Measurements from ENCODE around the gene IMPA2. TPM values are rescaled to one million over a fixed set of nuclear protein-coding genes. Genes with fewer than 3 reads are reported as not detected.

The IMPA2 gene
- total and polyA plus RNA-seq, 2 experiments from 2014 or later, result 75.6 to 130 TPM

- H3K4me1 ChIP-seq (ENCODE audit: insufficient read depth), result no peaks in the 10 kb centered on the region
- 74% methylated on average over 7 of the region's 7 CpGs for WGBS (ENCODE audit: low lambda C conversion rate, missing lambda C conversion rate)
- DNase-seq (ENCODE audit: low spot score), result no peak
- H3K36me3 ChIP-seq (replicated peaks; ENCODE audit: insufficient read depth, low read depth), result no peaks in the 10 kb centered on the region
- H3K27ac ChIP-seq, result no peak overlapping the region
- H3K4me3 ChIP-seq, result no peak overlapping the region
- no peaks in the 10 kb centered on the region for H3K27me3 ChIP-seq
- TF ChIP-seq EZH2phosphoT487 (IDR thresholded peaks at IDR 0.05; ENCODE audit: low read depth, severe bottlenecking, unreplicated experiment), result no peak
- TF ChIP-seq EZH2 (IDR thresholded peaks at IDR 0.05; ENCODE audit: borderline replicate concordance), result no peak
- no peak for TF ChIP-seq CTCF (IDR thresholded peaks at IDR 0.05; ENCODE audit: poor library complexity)
- no peaks in the 10 kb centered on the region for H3K9me3 ChIP-seq (ENCODE audit: low read depth)
- no peak overlapping the region for H2AFZ ChIP-seq
- H3K79me2 ChIP-seq, result no peaks in the 10 kb centered on the region
- H3K9me2 ChIP-seq (replicated peaks; ENCODE audit: insufficient read depth), result no peaks in the 10 kb centered on the region
- no peaks in the 10 kb centered on the region for H4K20me1 ChIP-seq (ENCODE audit: insufficient read depth, poor library complexity, severe bottlenecking)
- H3K4me2 ChIP-seq, result no peak overlapping the region
Measured at GRCh38 chr18:12033643-12034025, 52.3 kb downstream of the IMPA2 start.

- no peaks in the 10 kb centered on the region for H3K36me3 ChIP-seq (replicated peaks; ENCODE audit: insufficient read depth, low read depth)
- H2AFZ ChIP-seq, result no peak overlapping the region
- H3K79me2 ChIP-seq, result no peaks in the 10 kb centered on the region
- no peaks in the 10 kb centered on the region for H4K20me1 ChIP-seq (ENCODE audit: insufficient read depth, poor library complexity, severe bottlenecking)
- no peaks in the 10 kb centered on the region for H3K9me3 ChIP-seq (ENCODE audit: low read depth)
- H3K4me2 ChIP-seq, result no peak overlapping the region
- H3K27ac ChIP-seq, result no peak overlapping the region
- TF ChIP-seq EZH2phosphoT487 (IDR thresholded peaks at IDR 0.05; ENCODE audit: low read depth, severe bottlenecking, unreplicated experiment), result no peak
- no peak for TF ChIP-seq CTCF (IDR thresholded peaks at IDR 0.05; ENCODE audit: poor library complexity)
- no peak overlapping the region for H3K4me3 ChIP-seq
- H3K27me3 ChIP-seq, result no peaks in the 10 kb centered on the region
- 95% methylated on average over 8 of the region's 8 CpGs for WGBS (ENCODE audit: low lambda C conversion rate, missing lambda C conversion rate)
- DNase-seq (ENCODE audit: low spot score), result no peak
- H3K9me2 ChIP-seq (replicated peaks; ENCODE audit: insufficient read depth), result no peaks in the 10 kb centered on the region
- H3K4me1 ChIP-seq (ENCODE audit: insufficient read depth), result no peaks in the 10 kb centered on the region
Measured at GRCh38 chr18:12034241-12035100, 53.2 kb downstream of the IMPA2 start.

GRCh38 chr18:12035481-12035880, 54.2 kb downstream of the IMPA2 start:
- TF ChIP-seq CTCF (IDR thresholded peaks at IDR 0.05; ENCODE audit: poor library complexity) (no peak), EZH2phosphoT487 (IDR thresholded peaks at IDR 0.05; ENCODE audit: low read depth, severe bottlenecking, unreplicated experiment) (no peak), EZH2 (IDR thresholded peaks at IDR 0.05; ENCODE audit: borderline replicate concordance) (no peak)
- H4K20me1 ChIP-seq (ENCODE audit: insufficient read depth, poor library complexity, severe bottlenecking), result no peaks in the 10 kb centered on the region
- H3K4me3 ChIP-seq, result no peak overlapping the region
- H3K4me1 ChIP-seq (ENCODE audit: insufficient read depth), result no peaks in the 10 kb centered on the region
- H3K79me2 ChIP-seq, result no peaks in the 10 kb centered on the region
- WGBS (ENCODE audit: low lambda C conversion rate, missing lambda C conversion rate), result 75% methylated on average over 6 of the region's 6 CpGs
- no peak overlapping the region for H3K4me2 ChIP-seq
- H3K9me2 ChIP-seq (replicated peaks; ENCODE audit: insufficient read depth), result no peaks in the 10 kb centered on the region
- H3K36me3 ChIP-seq (replicated peaks; ENCODE audit: insufficient read depth, low read depth), result no peaks in the 10 kb centered on the region
- no peak for DNase-seq (ENCODE audit: low spot score)
- no peak overlapping the region for H3K27ac ChIP-seq
- H3K27me3 ChIP-seq, result no peaks in the 10 kb centered on the region
- no peaks in the 10 kb centered on the region for H3K9me3 ChIP-seq (ENCODE audit: low read depth)
- H2AFZ ChIP-seq, result no peak overlapping the region

All from hepatocyte (in vitro differentiated cells).